ENCODE measurements around the gene GTF2H4. TPM values are rescaled to one million over a fixed set of nuclear protein-coding genes. Genes with fewer than 3 reads are reported as not detected.

The GTF2H4 gene
- total and polyA plus RNA-seq, 8 donors: 9.4 to 45.8 (median 16.5) TPM

DNA sequence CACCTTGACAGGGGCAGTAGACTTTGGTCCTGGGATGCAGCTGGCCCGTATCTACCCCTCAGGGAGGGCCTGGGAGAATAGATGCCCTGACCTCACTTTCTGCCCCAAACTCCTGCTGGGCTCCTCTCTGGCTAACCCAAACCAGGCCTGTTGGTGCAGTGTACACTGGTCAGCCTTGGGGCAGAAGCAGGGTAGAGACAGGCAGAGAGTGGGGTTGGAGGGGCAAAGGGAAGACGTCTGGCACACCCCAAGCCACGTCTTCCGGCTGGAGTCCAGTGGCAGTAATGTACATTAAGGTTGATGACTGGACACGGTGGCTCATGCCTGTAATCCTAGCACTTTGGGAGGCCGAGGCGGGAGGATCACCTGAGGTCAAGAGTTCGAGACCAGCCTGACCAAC is 14.3 kb upstream of the GTF2H4 start:
- 88 to 94% methylated on average over 8 of the region's 8 CpGs for WGBS, 2 donors
- H3K36me3 ChIP-seq: peaks cover 0 to 94% (median 42%) of the 10 kb centered on the region in 3 donors
- H3K9me3 ChIP-seq: no peaks in the 10 kb centered on the region
- H3K4me1 ChIP-seq: no peaks in the 10 kb centered on the region
- FAIRE-seq (no peak), ATAC-seq (no peak), DNase-seq (no peak)
- intact Hi-C loops (cut with DNase I): no loop called here
- no peaks in the 10 kb centered on the region for H3K27me3 ChIP-seq
- TF ChIP-seq, protein P1, sequence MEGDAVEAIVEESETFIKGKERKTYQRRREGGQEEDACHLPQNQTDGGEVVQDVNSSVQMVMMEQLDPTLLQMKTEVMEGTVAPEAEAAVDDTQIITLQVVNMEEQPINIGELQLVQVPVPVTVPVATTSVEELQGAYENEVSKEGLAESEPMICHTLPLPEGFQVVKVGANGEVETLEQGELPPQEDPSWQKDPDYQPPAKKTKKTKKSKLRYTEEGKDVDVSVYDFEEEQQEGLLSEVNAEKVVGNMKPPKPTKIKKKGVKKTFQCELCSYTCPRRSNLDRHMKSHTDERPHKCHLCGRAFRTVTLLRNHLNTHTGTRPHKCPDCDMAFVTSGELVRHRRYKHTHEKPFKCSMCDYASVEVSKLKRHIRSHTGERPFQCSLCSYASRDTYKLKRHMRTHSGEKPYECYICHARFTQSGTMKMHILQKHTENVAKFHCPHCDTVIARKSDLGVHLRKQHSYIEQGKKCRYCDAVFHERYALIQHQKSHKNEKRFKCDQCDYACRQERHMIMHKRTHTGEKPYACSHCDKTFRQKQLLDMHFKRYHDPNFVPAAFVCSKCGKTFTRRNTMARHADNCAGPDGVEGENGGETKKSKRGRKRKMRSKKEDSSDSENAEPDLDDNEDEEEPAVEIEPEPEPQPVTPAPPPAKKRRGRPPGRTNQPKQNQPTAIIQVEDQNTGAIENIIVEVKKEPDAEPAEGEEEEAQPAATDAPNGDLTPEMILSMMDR (IDR thresholded peaks at IDR 0.05): no peak
- no peak overlapping the region for H3K27ac ChIP-seq
- no peak overlapping the region for H3K4me3 ChIP-seq

DNA sequence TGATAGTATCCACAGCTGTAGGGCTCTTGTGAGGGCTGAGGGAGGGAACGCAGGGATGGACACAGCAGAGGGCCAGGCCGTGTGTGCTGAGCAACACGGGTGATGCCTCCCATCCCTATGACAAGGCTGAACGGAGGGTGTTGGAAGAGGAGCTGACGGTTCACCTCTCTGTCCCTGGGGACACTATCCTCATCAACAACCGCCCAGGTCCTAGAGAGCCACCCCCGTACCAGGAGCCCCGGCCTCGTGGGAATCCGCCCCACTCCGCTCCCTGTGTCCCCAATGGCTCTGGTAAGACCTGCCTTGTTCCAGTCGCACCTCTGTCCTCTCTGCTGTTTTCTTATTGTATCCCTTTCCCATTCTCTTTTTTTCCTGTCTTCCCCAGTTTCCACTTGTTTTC is 13.6 kb upstream of the GTF2H4 start:
- ATAC-seq: no peak
- no peak for FAIRE-seq
- intact Hi-C loops (cut with DNase I): no loop called here
- peaks cover 0 to 94% (median 39%) of the 10 kb centered on the region in 3 donors for H3K36me3 ChIP-seq
- 91 to 94% methylated on average over 12 of the region's 12 CpGs for WGBS, 2 donors
- H3K4me1 ChIP-seq: no peaks in the 10 kb centered on the region
- H3K9me3 ChIP-seq: no peaks in the 10 kb centered on the region
- no peaks in the 10 kb centered on the region for H3K27me3 ChIP-seq
- H3K4me3 ChIP-seq: no peak overlapping the region
- no peak for DNase-seq
- no peak overlapping the region for H3K27ac ChIP-seq
- TF ChIP-seq, protein P1 (IDR thresholded peaks at IDR 0.05): no peak

DNA sequence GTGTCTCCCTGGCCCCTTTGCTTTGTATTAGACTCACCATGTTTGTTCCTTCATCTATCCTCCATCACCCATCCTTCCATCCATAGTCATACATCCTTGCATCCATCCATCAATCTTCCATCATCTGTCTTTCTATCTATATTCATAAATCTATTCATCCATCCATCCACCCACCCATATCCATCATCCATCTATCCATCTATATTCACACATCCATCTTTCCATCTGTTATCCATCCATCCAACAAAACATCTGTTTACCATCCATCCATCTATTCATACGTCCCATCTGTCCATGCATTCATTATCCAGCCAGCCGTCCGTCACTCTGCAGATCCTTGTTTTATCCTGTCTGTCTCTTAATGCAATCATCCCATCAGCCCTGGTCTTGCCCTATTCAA is 13.1 kb upstream of the GTF2H4 start:
- WGBS, 2 donors: 91 to 93% methylated on average over 3 of the region's 3 CpGs
- Histone ChIP-seq H3K9me3 (no peaks in the 10 kb centered on the region), H3K27me3 (no peaks in the 10 kb centered on the region), H3K36me3 (peaks cover 0 to 92% (median 37%) of the 10 kb centered on the region in 3 donors), H3K4me3 (no peak overlapping the region), H3K27ac (no peak overlapping the region), H3K4me1 (no peaks in the 10 kb centered on the region)
- DNase-seq (no peak), ATAC-seq (no peak), FAIRE-seq (no peak)
- intact Hi-C loops (cut with DNase I): no loop called here
- TF ChIP-seq, protein P1 (IDR thresholded peaks at IDR 0.05): no peak

DNA sequence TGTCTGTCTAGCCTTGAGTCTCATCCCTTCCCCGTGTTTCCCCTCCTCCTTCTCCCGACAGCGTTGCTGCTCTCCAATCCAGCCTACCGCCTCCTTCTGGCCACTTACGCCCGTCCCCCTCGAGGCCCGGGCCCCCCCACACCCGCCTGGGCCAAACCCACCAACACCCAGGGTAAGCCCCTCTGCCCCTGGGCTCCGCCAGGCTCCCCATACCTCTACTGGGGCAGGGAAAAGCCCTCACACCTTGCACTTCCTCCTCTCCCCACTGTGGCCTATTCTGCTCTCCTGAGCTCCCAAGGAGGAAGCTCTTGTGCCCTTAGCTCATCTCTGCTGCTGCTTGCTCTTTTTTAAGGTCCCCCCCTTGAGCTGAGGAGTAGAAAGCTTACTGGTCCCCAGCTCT is 12.7 kb upstream of the GTF2H4 start:
- Histone ChIP-seq H3K27me3 (no peaks in the 10 kb centered on the region), H3K27ac (no peak overlapping the region), H3K4me1 (no peaks in the 10 kb centered on the region), H3K36me3 (peaks cover 0 to 87% (median 37%) of the 10 kb centered on the region in 3 donors), H3K9me3 (no peaks in the 10 kb centered on the region), H3K4me3 (no peak overlapping the region)
- WGBS, 2 donors: 77 to 81% methylated on average over 10 of the region's 10 CpGs
- no peak for DNase-seq
- no peak for ATAC-seq
- TF ChIP-seq, protein P1 (IDR thresholded peaks at IDR 0.05): no peak
- intact Hi-C loops (cut with DNase I): no loop called here
- no peak for FAIRE-seq

DNA sequence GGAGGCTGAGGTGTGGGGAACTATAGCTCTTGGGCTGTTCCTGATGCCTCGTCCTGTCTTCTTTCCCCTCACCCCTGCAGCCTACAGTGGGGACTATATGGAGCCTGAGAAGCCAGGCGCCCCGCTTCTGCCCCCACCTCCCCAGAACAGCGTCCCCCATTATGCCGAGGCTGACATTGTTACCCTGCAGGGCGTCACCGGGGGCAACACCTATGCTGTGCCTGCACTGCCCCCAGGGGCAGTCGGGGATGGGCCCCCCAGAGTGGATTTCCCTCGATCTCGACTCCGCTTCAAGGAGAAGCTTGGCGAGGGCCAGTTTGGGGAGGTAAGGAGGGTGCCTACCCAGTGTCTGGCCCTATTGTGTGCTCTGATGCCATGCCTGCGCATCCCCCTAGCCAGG is 11.5 kb upstream of the GTF2H4 start:
- Histone ChIP-seq H3K27ac (no peak overlapping the region), H3K4me1 (no peaks in the 10 kb centered on the region), H3K9me3 (no peaks in the 10 kb centered on the region), H3K36me3 (peaks cover 0 to 78% (median 37%) of the 10 kb centered on the region in 3 donors), H3K4me3 (no peak overlapping the region), H3K27me3 (no peaks in the 10 kb centered on the region)
- 91 to 94% methylated on average over 13 of the region's 13 CpGs for WGBS, 2 donors
- no peak for DNase-seq
- no peak for FAIRE-seq
- TF ChIP-seq, protein P1 (IDR thresholded peaks at IDR 0.05): no peak
- intact Hi-C loops (cut with DNase I): no loop called here
- no peak for ATAC-seq

Measured in pancreas (tissue), 10 donors.